SIG-M5 (cell line): ENCODE results near the gene USF3.
A peak's percentile ranks its signal among the peaks of the same experiment; 100 is the strongest.
"Not testable (repeated sequence)": the region's sequence is repeated elsewhere in the genome, so short reads cannot be mapped to it uniquely, and the experiment has no call there.

Experiments used
- DNase-seq: peaks from one replicate; lab custom pipeline; 2025; lab: John Stamatoyannopoulos, UW

USF3 gene

GRCh38 chr3:113654851-113655250 lies 41.6 kb downstream of the USF3 start:
- no peak for DNase-seq

- DNase-seq, result no peak
Measured at GRCh38 chr3:113654310-113654709, 42.1 kb downstream of the USF3 start.

GRCh38 chr3:113649174-113649845 lies 47.1 kb downstream of the USF3 start:
- DNase-seq, result no peak

GRCh38 chr3:113648524-113648923 lies 47.9 kb downstream of the USF3 start:
- no peak for DNase-seq

- no peak for DNase-seq
Measured at GRCh38 chr3:113643583-113643982, 52.9 kb downstream of the USF3 start.

GRCh38 chr3:113638910-113639309 lies 57.5 kb downstream of the USF3 start:
- DNase-seq, result no peak

GRCh38 chr3:113637756-113638155 lies 58.7 kb downstream of the USF3 start:
- no peak for DNase-seq

GRCh38 chr3:113636034-113636433 lies 60.4 kb downstream of the USF3 start:
- not testable (repeated sequence) for DNase-seq

- DNase-seq, result no peak
Measured at GRCh38 chr3:113634782-113635474, 61.5 kb downstream of the USF3 start.

- DNase-seq, result no peak
Measured at GRCh38 chr3:113631573-113631972, 64.9 kb downstream of the USF3 start.

- DNase-seq, result peak; percentile 57
Measured at GRCh38 chr3:113630956-113631542, 65.4 kb downstream of the USF3 start.

- no peak for DNase-seq
Measured at GRCh38 chr3:113629584-113630421, 66.6 kb downstream of the USF3 start.

- DNase-seq, result no peak
Measured at GRCh38 chr3:113628788-113629187, 67.7 kb downstream of the USF3 start.

GRCh38 chr3:113628316-113628715 lies 68.1 kb downstream of the USF3 start:
- DNase-seq, result no peak

GRCh38 chr3:113626503-113627371 lies 69.7 kb downstream of the USF3 start:
- DNase-seq, result no peak

- no peak for DNase-seq
Measured at GRCh38 chr3:113625834-113626233, 70.6 kb downstream of the USF3 start.

GRCh38 chr3:113623811-113624210 lies 72.6 kb downstream of the USF3 start:
- no peak for DNase-seq

- DNase-seq, result no peak
Measured at GRCh38 chr3:113623324-113623723, 73.1 kb downstream of the USF3 start.

GRCh38 chr3:113620091-113620490 lies 76.4 kb downstream of the USF3 start:
- peak; percentile 39 for DNase-seq

- DNase-seq, result no peak
Measured at GRCh38 chr3:113617726-113618125, 78.7 kb downstream of the USF3 start.

- DNase-seq, result no peak
Measured at GRCh38 chr3:113615976-113616375, 80.5 kb downstream of the USF3 start.
